Transverse colon (tissue), 3 donors: ENCODE measurements around the gene ATOH8.

Source experiments
- CTCF ChIP-seq, 5 experiments: fragments of 200-600 bp in 3 of 5; fragments of 450-650 bp in 2 of 5; sonication (generic) in 3 of 5; IDR thresholded peaks; 1 replicate in 2 of 5; 2 replicates in 3 of 5; pipeline ENCODE4 v1.5.1; 2016 to 2017; ENCODE audit warnings: antibody characterized with exemption in 5 of 5, inconsistent platforms in 3 of 5, mild to moderate bottlenecking in 2 of 5, moderate library complexity in 1 of 5
- POLR2A ChIP-seq: fragments of 450-650 bp; IDR thresholded peaks from one replicate; pipeline ENCODE4 v1.6.1; 2016; ENCODE audit warnings: antibody characterized with exemption, mild to moderate bottlenecking, moderate library complexity

GRCh38 chr2:85765081-85765731 is 11.4 kb downstream of the ATOH8 start:
- no peak for TF ChIP-seq CTCF (IDR thresholded peaks at IDR 0.05)
- no peak for TF ChIP-seq POLR2A
